RWPE2 (cell line): ENCODE measurements around the gene ODC1.

Experiments used
- ATAC-seq: fragments of 200-7000 bp; cut with Tn5 transposase; 3 replicates; pipeline ENCODE4 v1.9.1; 2021; ENCODE audit warnings: low read depth
- DNase-seq: peaks from one replicate; pipeline ENCODE4 v3.0.0-alpha.2; 2020; ENCODE audit warnings: low spot score
- H3K27ac ChIP-seq: fragments of 450-650 bp; 2 replicates; pipeline ENCODE4 v1.5.1; 2017; ENCODE audit warnings: mild to moderate bottlenecking; ENCODE audit not compliant: poor library complexity, severe bottlenecking
- H3K27me3 ChIP-seq: fragments of 250-450 bp; sonication (Bioruptor Pico); 2 replicates; pipeline ENCODE4 v1.5.1; 2021; ENCODE audit warnings: mild to moderate bottlenecking, moderate library complexity; ENCODE audit not compliant: insufficient read depth, poor library complexity, severe bottlenecking
- H3K36me3 ChIP-seq: fragments of 250-450 bp; sonication (Bioruptor Pico); 2 replicates; pipeline ENCODE4 v1.5.1; 2020; ENCODE audit warnings: low read depth, mild to moderate bottlenecking, moderate library complexity
- H3K4me1 ChIP-seq: fragments of 250-450 bp; sonication (Bioruptor Pico); 2 replicates; pipeline ENCODE4 v1.5.1; 2021; ENCODE audit warnings: mild to moderate bottlenecking, moderate library complexity; ENCODE audit not compliant: insufficient read depth, poor library complexity, severe bottlenecking
- H3K4me3 ChIP-seq: fragments of 250-450 bp; sonication (Bioruptor Pico); 2 replicates; pipeline ENCODE4 v1.5.1; 2021; ENCODE audit warnings: mild to moderate bottlenecking, moderate library complexity; ENCODE audit not compliant: severe bottlenecking
- H3K9me3 ChIP-seq: fragments of 250-450 bp; sonication (Bioruptor Pico); 2 replicates; pipeline ENCODE4 v1.5.1; 2021; ENCODE audit warnings: mild to moderate bottlenecking, moderate library complexity; ENCODE audit not compliant: severe bottlenecking
- CTCF ChIP-seq: fragments of 450-650 bp; IDR thresholded peaks from one replicate; pipeline ENCODE4 v1.5.1; 2017; ENCODE audit warnings: mild to moderate bottlenecking, moderate library complexity; ENCODE audit not compliant: poor library complexity, severe bottlenecking

Gene ODC1

GRCh38 chr2:10419553-10420257, 28.4 kb downstream of the ODC1 start:
- DNase-seq, result no peak
- no peak overlapping the region for H3K4me3 ChIP-seq
- TF ChIP-seq CTCF, result no peak
- H3K9me3 ChIP-seq, result no peaks in the 10 kb centered on the region
- no peak for ATAC-seq
- no peaks in the 10 kb centered on the region for H3K4me1 ChIP-seq
- H3K27ac ChIP-seq, result no peak overlapping the region
- peaks cover 6% of the 10 kb centered on the region for H3K36me3 ChIP-seq
- H3K27me3 ChIP-seq, result no peaks in the 10 kb centered on the region

GRCh38 chr2:10417551-10418335, 30.4 kb downstream of the ODC1 start:
- TF ChIP-seq CTCF, result no peak
- DNase-seq (no peak), ATAC-seq (no peak)
- H3K27ac ChIP-seq, result no peak overlapping the region
- H3K27me3 ChIP-seq, result no peaks in the 10 kb centered on the region
- H3K4me1 ChIP-seq, result peaks cover 4% of the 10 kb centered on the region
- no peaks in the 10 kb centered on the region; the same call in 1 of the 2 replicates for H3K36me3 ChIP-seq
- no peaks in the 10 kb centered on the region for H3K9me3 ChIP-seq
- H3K4me3 ChIP-seq, result no peak overlapping the region

GRCh38 chr2:10415640-10416039, 32.5 kb downstream of the ODC1 start:
- Histone ChIP-seq H3K9me3 (no peaks in the 10 kb centered on the region), H3K4me3 (no peak overlapping the region), H3K36me3 (peaks cover 7% of the 10 kb centered on the region; the same call in 1 of the 2 replicates), H3K27me3 (no peaks in the 10 kb centered on the region), H3K4me1 (peaks cover 4% of the 10 kb centered on the region), H3K27ac (no peak overlapping the region)
- no peak for TF ChIP-seq CTCF
- DNase-seq (no peak), ATAC-seq (no peak)

GRCh38 chr2:10415048-10415447, 33.1 kb downstream of the ODC1 start:
- Histone ChIP-seq H3K36me3 (peaks cover 7% of the 10 kb centered on the region; the same call in 1 of the 2 replicates), H3K4me1 (peaks cover 4% of the 10 kb centered on the region), H3K27me3 (no peaks in the 10 kb centered on the region), H3K27ac (no peak overlapping the region), H3K4me3 (no peak overlapping the region), H3K9me3 (no peaks in the 10 kb centered on the region)
- no peak for ATAC-seq
- no peak for TF ChIP-seq CTCF
- no peak for DNase-seq

GRCh38 chr2:10414591-10414990, 33.5 kb downstream of the ODC1 start:
- TF ChIP-seq CTCF, result no peak
- no peak overlapping the region for H3K27ac ChIP-seq
- no peak for ATAC-seq
- H3K4me1 ChIP-seq, result peaks cover 4% of the 10 kb centered on the region
- no peaks in the 10 kb centered on the region for H3K27me3 ChIP-seq
- H3K36me3 ChIP-seq, result peaks cover 7% of the 10 kb centered on the region; the same call in 1 of the 2 replicates
- no peak overlapping the region for H3K4me3 ChIP-seq
- DNase-seq, result no peak
- H3K9me3 ChIP-seq, result no peaks in the 10 kb centered on the region
